A549 treated with AZD2906 at 1 μM for 4 hours (cell line): ENCODE results near the gene BCAN. TPM values are rescaled to one million over a fixed set of nuclear protein-coding genes. Genes with fewer than 3 reads are reported as not detected.

Experiments used
- total RNA-seq: library from RNA; stranded (reverse); fragments of 200-300 nt; extraction: Qiagen RNA extraction; gene quantifications from 5 replicates; pipeline ENCODE4 v1.2.3, GENCODE V29; 2022

Gene BCAN, protein sequence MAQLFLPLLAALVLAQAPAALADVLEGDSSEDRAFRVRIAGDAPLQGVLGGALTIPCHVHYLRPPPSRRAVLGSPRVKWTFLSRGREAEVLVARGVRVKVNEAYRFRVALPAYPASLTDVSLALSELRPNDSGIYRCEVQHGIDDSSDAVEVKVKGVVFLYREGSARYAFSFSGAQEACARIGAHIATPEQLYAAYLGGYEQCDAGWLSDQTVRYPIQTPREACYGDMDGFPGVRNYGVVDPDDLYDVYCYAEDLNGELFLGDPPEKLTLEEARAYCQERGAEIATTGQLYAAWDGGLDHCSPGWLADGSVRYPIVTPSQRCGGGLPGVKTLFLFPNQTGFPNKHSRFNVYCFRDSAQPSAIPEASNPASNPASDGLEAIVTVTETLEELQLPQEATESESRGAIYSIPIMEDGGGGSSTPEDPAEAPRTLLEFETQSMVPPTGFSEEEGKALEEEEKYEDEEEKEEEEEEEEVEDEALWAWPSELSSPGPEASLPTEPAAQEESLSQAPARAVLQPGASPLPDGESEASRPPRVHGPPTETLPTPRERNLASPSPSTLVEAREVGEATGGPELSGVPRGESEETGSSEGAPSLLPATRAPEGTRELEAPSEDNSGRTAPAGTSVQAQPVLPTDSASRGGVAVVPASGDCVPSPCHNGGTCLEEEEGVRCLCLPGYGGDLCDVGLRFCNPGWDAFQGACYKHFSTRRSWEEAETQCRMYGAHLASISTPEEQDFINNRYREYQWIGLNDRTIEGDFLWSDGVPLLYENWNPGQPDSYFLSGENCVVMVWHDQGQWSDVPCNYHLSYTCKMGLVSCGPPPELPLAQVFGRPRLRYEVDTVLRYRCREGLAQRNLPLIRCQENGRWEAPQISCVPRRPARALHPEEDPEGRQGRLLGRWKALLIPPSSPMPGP
- 0.06 to 0.15 TPM (median 0.10 TPM) in 4 of 5 replicates, not detected in the other for total RNA-seq

DNA sequence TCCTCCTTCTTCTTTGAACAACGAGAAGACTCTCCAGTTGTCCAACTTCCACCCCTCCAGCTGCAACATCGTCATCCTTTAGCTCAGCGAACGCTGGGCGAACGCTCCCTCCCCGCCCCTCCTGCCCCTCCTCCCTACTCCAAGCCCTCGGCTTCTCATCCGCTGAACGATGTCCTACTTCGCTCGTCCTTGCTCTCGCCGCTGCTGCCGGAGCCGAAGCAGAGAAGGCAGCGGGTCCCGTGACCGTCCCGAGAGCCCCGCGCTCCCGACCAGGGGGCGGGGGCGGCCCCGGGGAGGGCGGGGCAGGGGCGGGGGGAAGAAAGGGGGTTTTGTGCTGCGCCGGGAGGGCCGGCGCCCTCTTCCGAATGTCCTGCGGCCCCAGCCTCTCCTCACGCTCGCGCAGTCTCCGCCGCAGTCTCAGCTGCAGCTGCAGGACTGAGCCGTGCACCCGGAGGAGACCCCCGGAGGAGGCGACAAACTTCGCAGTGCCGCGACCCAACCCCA is at the start of gene BCAN:
Gene BCAN, plus strand, starts transcription at position 357 of the 504 bp plus-strand sequence. CDS start 3,938 bp downstream, outside the sequence.

DNA sequence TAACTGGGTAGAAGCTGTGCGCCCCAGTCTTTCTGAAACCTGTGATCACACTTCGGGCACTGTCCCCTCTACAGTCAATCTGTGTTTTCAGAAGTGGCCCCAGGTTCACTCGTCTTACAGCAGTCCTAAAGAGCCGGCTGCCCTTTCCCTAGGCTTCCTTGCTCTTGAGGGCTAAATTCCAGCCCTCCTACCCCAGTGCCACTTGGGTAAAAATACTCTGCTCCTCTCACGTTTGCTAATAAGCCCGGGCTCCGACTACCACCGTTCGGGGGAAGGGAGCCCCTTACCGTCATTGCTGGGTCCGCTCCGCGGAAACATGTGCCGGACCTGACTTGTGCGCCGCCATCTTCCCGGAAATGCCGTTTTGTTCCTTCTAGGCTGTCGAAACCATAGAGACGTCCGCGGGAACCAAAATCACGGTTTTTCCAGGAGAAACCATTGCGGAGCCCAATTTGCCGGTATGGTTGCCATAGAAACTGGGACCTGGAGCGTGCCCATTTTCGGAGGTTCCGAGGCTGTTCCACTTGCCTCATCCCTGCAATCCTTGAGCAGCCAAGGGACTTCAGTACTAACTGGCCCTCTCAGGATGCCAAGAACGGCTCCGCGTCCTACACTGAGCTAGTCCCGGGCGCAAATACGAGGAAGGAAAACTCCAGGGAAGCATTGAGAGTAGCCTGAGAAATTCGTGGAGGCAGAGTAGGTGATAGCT is 40.6 kb upstream of the BCAN start, which contains the start of gene GPATCH4:
Gene GPATCH4, minus strand, starts transcription at position 358 of the 709 bp plus-strand sequence.

DNA sequence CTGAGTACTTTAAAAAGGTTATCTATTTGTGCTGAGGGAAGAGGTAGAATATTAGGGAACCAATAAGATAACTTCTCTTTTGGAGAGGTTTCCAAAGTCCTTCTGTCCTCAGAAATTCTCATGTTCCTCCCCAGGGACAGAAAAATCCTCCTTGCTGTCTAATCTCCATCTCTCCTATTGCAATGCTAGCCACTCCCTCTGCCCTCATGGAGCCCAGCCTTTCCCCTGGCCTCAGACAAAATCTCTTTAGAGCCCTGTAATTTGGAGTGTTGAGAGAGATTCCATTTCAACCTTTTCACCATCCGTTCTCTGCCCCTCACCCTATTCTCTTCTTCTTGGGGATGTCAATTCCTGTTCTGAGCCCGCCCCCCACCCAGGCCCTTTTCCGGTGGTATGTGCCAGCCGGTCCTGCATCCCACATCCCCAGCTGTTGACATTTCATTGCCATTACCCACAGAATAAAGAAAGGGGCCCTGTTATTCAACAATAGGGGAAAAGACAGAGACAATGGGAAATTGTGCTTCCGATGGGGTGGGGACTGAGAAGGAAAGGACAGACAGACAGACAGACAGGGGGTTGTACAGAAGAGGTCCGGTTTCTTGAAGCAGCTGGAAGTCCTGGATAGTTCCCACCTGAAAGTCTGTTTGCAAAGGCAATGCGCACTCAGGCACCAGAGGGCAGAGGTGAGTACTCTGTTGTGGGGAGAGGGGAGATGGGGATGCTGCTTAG is 22.9 kb upstream of the BCAN start, which contains the start of gene HAPLN2:
Gene HAPLN2, plus strand, starts transcription at position 563 of the 729 bp plus-strand sequence. CDS start 4,076 bp downstream, outside the sequence.

DNA sequence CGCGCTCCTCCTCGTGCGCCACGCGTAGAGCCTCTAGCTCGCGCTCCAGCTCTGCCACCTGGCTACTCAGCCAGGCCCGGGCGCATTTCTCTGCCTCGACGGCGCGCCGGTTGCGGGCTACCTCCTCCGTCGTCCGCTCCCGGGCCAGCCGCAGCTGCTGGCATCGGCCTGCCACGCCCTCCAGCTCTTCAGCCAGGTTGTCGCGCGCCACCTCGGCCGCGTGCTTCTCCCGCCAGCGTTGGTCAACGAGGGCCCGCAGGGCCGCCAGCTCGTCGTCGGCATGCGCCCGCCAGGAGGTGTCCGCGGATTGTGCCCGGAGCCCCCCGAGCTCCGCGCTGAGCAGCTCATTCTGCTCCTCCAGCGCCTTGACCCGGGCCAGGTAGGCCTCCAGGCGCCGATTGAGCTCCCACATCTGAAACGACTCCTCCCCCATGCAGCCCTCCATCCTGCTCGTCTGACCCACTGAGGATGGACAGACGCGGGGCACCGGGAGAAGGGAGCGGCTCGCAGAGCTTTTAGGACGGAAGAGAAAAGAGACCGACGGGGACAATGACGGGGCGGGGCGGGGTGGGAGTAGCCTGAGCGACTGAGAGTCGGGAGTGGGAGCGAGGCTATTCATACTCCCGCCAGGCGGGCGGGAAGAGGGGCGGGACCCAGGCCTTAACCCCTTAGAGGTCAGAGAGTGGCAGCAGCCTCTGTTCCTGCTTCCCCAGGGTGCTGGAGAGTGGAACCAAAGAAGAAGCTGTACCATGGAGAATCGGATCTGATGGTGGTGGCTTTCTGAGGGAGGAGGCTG is 35.1 kb downstream of the BCAN start, which contains the start of gene NES:
Gene NES, minus strand, starts transcription at position 588 of the 796 bp plus-strand sequence. Its CDS starts 143 bp downstream, at position 445.

DNA sequence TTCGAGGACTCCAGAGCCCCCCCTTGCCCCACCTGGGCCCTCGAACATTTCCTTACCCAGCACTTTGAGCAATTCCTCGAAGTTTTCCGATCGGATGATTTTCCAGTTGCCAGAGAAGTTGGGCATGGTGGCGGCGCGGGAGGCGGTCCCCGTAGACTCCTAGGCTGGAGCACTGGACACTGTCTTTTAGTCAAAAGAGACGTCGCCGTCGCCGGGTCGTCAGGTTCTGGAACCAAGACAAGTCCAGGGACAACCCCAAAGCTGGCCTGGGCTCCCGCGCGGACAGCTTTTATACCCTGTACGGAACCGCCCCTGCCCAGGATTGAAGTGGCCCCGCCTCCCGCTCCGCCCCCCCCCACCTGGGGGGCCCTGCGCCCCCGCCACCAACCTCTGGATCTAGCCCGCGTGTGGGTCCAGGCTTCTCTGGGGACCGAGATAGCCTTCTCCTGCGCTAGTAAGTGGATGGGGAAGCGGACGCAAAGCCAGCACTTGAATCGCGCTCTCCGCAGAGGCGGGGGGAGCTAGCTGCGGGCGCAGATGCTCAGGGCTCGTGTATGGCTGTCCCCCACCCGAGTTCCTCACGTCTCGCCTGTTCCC is 63.5 kb downstream of the BCAN start, which contains the start of gene CRABP2:
Gene CRABP2, minus strand, starts transcription at position 263 of the 597 bp plus-strand sequence. Its CDS starts 137 bp downstream, at position 126.

Other genes with a start within 250 kb of the BCAN start
- 24.3 to 33.5 TPM (median 30.3 TPM) in 5 replicates for gene MEF2D, start 141.3 kb upstream of the BCAN start, total RNA-seq
- gene IQGAP3, start 69.6 kb upstream of the BCAN start, total RNA-seq, result 13.7 to 19.1 TPM (median 15.6 TPM) in 5 replicates
- gene TTC24, start 62.4 kb upstream of the BCAN start, total RNA-seq, result not detected in 5 replicates
- gene NAXE, start 50.3 kb upstream of the BCAN start, total RNA-seq, result 141 to 177 TPM (median 166 TPM) in 5 replicates
- 59.2 to 93.7 TPM (median 63.4 TPM) in 5 replicates for gene GPATCH4, start 40.6 kb upstream of the BCAN start, total RNA-seq
- 0.13 to 0.29 TPM (median 0.20 TPM) in 4 of 5 replicates, not detected in the other for gene HAPLN2, start 22.7 kb upstream of the BCAN start, total RNA-seq
- gene NES, start 35.3 kb downstream of the BCAN start, total RNA-seq, result 0.97 to 1.2 TPM (median 1.1 TPM) in 5 replicates
- 7.6 to 12.4 TPM (median 7.9 TPM) in 5 replicates for gene CRABP2, start 63.5 kb downstream of the BCAN start, total RNA-seq
- 22.7 to 25.3 TPM (median 24.5 TPM) in 5 replicates for gene METTL25B, start 86.4 kb downstream of the BCAN start, total RNA-seq
- 38.1 to 53.1 TPM (median 40.2 TPM) in 5 replicates for gene ISG20L2, start 86.6 kb downstream of the BCAN start, total RNA-seq
- 170 to 214 TPM (median 194 TPM) in 5 replicates for gene MRPL24, start 99.0 kb downstream of the BCAN start, total RNA-seq
- 403 to 447 TPM (median 425 TPM) in 5 replicates for gene HDGF, start 109.6 kb downstream of the BCAN start, total RNA-seq
- gene PRCC, start 125.4 kb downstream of the BCAN start, total RNA-seq, result 70.1 to 77.8 TPM (median 71.0 TPM) in 5 replicates
- gene SH2D2A, start 174.7 kb downstream of the BCAN start, total RNA-seq, result 2.9 to 4.2 TPM (median 3.4 TPM) in 5 replicates
- gene INSRR, start 217.0 kb downstream of the BCAN start, total RNA-seq, result not detected in 5 replicates
- gene NTRK1, start 218.7 kb downstream of the BCAN start, total RNA-seq, result 0.10 to 0.15 TPM (median 0.13 TPM) in 5 replicates